Glomerular visceral epithelial cell (primary cell): ENCODE measurements around the gene GOLGA3.
"Not testable (repeated sequence)": the region's sequence is repeated elsewhere in the genome, so short reads cannot be mapped to it uniquely, and the experiment has no call there.

Source experiments
- DNase-seq: peaks from one replicate; pipeline ENCODE4 v3.0.0-alpha.2; 2016; ENCODE audit errors: extremely low spot score

GOLGA3 gene, protein sequence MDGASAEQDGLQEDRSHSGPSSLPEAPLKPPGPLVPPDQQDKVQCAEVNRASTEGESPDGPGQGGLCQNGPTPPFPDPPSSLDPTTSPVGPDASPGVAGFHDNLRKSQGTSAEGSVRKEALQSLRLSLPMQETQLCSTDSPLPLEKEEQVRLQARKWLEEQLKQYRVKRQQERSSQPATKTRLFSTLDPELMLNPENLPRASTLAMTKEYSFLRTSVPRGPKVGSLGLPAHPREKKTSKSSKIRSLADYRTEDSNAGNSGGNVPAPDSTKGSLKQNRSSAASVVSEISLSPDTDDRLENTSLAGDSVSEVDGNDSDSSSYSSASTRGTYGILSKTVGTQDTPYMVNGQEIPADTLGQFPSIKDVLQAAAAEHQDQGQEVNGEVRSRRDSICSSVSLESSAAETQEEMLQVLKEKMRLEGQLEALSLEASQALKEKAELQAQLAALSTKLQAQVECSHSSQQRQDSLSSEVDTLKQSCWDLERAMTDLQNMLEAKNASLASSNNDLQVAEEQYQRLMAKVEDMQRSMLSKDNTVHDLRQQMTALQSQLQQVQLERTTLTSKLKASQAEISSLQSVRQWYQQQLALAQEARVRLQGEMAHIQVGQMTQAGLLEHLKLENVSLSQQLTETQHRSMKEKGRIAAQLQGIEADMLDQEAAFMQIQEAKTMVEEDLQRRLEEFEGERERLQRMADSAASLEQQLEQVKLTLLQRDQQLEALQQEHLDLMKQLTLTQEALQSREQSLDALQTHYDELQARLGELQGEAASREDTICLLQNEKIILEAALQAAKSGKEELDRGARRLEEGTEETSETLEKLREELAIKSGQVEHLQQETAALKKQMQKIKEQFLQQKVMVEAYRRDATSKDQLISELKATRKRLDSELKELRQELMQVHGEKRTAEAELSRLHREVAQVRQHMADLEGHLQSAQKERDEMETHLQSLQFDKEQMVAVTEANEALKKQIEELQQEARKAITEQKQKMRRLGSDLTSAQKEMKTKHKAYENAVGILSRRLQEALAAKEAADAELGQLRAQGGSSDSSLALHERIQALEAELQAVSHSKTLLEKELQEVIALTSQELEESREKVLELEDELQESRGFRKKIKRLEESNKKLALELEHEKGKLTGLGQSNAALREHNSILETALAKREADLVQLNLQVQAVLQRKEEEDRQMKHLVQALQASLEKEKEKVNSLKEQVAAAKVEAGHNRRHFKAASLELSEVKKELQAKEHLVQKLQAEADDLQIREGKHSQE (N-terminal part only)

DNA sequence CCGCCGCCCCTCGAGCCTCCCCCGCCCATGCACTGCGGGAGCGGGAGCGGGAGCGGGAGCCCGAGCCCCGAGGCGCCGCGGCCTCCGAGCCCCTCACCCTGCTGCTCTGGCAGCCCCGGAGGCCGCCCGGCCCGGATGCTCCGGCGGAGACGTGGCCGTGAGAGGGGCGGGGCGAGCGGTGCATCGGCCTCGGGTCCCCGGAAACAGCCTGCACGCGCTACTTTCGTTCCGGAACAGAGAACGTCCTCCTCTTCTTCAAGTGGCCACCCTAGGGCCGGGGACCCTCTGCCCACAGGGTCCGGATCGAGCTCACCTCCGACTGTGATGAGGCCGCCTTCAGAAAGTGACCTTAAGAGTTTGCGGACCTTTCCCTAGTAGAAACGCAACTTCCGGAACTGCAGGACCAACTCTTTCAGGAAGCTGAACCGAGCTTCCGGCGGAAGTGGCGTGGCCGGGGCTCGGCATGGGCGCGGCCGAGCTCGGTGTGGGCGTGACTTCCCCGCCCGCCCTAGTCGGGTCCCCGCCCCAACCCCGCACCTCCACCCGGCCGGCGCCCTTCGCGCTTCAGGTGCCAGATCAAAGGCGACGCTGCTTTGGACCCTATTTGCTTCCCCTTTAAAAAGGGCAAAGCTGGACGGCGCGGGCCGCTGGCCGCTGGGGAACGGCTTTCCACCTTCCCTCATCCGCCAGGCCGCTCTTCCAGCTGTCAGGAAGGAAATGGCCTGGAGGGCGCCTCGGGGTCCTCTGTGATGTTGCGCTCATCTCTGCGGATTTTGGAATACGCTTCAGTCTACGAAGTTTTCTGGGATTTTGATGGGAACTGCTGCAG, at the start of gene GOLGA3:
Gene GOLGA3, minus strand, starts transcription at position 164 of the 829 bp plus-strand sequence. CDS start 6,741 bp downstream, outside the sequence.
- peak; percentile 92 for DNase-seq

DNA sequence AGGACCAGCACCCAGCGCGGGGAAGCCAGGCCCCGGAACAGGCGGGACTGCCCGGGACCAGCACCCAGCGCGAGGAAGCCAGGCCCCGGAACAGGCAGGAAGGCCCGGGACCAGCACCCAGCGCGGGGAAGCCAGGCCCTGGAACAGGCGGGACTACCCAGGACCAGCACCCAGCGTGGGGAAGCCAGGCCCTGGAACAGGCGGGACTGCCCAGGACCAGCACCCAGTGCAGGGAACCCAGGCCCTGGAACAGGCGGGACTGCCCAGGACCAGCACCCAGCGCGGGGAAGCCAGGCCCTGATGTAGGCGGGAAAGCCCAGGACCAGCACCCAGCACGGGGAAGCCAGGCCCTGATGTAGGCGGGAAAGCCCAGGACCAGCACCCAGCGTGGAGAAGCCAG, 46.0 kb upstream of the GOLGA3 start:
- not testable (repeated sequence) for DNase-seq

DNA sequence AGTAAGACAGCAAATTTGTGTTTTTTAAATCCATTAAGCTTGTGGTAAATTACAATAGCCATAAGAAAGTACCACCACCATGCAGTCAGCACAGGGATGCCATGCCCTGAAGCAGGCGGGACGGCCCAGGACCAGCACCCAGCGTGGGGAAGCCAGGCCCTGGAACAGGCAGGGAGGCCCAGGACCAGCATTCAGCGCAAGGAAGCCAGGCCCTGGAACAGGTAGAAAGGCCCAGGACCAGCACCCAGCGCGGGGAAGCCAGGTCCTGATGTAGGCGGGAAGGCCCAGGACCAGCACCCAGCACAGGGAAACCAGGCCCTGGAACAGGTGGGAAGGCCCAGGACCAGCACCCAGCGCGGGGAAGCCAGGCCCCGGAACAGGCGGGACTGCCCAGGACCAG, 45.5 kb upstream of the GOLGA3 start:
- DNase-seq, result no peak

DNA sequence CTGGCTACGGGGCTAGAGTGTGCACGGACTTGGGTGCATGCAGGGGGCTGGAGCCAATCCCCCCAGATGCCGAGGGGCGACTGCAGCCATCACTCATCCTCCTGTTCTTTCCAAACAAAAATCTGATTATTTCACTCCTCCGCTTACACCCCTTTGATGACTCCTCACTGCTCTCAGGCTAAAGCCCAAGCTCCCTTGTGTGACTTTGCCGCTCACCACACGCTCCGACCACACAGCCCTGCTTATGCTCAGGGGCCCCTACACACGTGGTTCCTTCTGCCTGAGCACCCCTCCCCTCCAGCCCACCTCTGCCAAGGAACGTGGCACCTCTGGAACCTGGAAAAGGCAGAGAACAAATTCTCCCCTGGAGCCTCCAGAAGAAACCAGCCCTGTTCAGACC, 45.1 kb upstream of the GOLGA3 start:
- DNase-seq, result no peak

DNA sequence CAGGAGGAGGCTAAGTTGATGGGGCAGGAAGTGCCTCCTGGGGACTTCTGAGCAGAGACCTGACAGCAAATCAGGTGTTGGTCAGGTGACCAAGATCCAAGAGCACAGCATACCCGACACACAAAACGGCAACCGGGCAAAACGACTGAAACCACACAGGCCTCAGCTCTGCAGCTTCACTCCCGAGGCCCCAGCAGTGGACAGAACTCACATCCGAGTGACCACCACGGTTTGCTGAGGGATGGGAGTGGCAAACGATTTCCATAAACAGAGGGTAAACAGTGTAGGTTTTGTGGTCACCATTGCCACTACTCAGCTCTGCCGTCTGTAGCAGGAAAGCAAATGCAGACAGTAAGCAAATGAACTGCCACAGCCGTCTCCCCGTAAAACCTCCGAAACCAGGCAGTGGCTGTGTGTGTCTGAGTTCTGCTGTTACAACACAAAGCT, 44.3 kb upstream of the GOLGA3 start:
- no peak for DNase-seq

DNA sequence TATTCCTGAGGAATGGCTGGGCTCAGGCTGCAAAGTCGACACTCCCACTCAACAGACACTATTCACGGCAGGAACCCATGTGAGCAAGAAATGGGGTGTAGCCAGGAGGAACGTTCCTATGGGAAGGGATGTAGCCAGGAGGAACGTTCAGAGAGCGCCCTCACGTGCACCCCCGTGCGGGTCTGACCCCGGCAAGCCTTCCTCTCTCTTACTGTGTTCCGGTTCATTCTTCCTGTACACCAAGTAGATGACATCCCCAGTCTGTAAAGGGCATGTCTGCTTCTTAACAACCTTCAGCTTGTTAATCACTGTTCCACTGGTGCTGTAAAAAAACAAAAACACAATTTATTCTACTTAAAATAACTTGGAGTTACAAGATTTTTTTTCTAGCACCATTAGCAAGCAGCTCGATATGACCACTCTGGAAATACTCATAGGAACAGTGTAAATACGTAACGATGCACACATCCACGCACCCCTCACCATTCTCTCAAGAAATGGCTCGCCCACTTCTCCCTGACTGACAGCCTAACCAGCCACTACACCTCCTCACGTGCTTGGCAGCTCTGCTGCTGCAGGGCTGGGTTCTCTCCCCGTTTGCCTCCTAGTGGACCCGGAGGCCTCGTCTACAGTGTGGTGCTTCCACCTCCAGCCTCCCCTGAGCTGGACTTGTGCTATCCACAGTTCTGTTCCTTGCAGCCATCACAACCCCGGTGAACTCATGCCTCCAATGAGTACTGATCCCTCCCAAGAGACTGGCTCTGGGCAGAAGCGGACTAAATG, 43.6 kb upstream of the GOLGA3 start:
- DNase-seq, result no peak

DNA sequence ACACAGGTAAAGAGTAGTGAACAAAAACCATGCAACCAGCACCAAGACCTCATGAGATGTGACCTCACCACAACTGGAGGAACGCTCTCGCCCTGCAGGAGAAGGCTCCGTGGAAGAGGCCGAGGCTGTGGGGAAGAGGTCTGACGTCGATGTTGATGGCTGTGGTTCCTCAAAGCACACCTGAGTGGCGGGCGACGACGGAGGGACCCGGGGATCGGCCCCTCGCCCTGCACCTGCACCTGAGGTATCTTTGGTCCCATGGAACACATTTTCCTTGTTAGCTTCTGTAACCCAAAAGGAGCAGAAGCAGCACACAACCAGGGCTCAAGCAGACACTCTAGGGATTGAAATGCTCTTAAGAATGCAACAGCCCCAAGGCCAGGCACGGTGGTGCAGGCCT, 40.9 kb upstream of the GOLGA3 start:
- no peak for DNase-seq

DNA sequence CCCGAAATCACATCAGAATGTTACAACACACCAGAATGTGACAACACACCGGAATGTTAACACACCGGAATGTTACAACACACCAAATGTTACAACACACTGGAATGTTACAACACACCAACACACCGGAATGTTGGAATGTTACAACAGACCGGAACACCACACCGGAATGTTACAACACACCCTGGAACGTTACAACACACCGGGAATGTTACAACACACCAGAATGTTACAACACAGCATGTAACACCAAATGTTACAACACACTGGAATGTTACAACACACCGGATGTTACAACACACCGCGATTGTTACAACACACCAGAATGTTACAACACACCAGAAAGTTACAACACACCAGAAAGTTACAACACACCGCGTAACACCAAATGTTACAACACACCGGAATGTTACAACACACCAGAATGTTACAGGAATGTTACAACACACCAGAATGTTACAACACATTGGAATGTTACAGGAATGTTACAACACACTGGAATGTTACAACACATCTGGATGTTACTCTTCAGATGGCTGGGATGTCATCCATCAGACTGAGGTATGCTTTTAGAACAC, 37.7 kb upstream of the GOLGA3 start:
- peak; percentile 8 for DNase-seq

DNA sequence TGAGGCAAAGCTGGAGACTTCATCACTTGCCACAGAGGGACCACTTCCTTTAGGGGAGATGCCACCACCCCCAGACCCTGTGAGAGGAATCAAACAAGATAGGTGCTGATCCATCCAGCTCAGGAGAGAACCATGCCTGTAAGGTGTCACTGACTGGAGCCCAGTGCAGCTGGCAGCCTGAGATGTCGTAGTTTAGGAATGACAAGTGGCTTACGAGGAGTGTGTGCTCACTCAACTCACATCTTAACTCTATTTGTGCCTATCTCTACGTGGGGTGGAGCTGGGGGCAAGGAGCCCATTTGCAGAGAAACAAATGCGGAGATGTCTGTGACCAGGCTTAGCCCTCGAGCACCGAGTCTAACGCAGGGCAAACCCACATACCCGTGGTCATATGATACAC, 32.9 kb upstream of the GOLGA3 start:
- DNase-seq, result no peak

DNA sequence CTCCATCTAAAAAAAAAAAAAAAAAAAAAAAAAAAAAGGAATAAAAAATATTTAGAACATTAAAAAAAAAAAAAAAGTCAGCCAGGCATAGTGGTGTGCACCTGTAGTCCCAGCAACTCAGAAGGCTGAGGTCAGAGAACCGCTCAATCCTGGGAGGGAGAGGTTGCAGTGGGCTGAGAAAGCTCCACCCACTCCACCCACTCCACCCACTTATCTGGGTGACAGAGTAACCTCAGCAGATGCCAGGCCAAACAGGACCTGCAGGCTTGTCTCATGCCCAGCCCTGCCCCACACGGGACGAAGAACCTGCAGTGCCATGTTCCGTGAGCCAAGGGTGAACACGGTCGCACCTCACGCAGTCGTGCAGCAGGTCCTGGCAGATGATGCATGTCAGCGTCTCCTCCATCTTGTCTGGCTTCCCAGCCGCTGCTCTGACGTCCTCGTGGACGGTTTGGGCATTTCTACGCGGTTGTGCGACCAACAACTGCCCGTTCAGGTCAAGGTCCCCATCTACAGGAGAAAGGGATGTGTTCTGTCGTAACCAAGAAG, 30.1 kb upstream of the GOLGA3 start:
- no peak for DNase-seq

DNA sequence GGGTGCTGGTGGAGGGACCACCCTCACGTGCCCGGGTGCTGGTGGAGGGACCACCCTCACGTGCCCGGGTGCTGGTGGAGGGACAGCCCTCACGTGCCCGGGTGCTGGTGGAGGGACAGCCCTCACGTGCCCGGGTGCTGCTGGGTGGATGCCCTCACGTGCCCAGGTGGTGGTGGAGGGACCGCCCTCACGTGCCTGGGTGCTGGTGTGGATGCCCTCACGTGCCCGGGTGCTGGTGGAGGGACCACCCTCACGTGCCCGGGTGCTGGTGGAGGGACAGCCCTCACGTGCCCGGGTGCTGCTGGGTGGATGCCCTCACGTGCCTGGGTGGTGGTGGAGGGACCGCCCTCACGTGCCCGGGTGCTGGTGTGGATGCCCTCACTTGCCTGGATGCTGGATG, 28.4 kb upstream of the GOLGA3 start:
- DNase-seq, result not testable (repeated sequence)

DNA sequence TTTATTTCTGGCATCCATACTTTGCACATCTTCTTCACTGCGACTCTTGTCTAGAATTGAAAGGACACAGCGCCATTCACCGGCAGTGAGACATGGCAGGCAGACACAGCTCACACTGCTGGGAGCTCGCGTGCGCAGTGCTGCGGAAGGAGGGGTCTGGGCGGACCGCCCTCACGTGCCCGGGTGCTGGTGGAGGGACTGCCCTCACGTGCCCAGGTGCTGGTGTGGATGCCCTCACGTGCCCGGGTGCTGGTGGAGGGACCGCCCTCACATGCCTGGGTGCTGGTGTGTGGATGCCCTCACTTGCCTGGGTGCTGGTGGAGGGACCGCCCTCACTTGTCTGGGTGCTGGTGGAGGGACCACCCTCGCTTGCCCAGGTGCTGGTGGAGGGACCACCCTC, 27.9 kb upstream of the GOLGA3 start:
- no peak for DNase-seq

DNA sequence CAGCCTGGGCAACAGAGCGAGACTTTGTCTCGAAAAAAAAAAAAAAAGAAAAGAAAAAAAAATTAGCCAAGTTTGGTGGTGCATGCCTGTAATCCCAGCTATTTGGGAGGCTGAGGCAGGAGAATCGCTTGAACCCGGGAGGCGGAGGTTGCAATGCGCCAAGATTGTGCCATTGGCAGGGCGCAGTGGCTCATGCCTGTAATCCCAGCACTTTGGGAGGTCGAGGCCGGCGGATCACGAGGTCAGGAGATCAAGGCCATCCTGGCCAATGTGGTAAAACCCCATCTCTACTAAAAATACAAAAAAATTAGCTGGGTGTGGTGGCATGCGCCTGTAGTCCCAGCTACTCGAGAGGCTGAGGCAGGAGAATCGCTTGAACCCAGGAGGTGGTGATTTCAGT, 26.5 kb upstream of the GOLGA3 start:
- not testable (repeated sequence) for DNase-seq

DNA sequence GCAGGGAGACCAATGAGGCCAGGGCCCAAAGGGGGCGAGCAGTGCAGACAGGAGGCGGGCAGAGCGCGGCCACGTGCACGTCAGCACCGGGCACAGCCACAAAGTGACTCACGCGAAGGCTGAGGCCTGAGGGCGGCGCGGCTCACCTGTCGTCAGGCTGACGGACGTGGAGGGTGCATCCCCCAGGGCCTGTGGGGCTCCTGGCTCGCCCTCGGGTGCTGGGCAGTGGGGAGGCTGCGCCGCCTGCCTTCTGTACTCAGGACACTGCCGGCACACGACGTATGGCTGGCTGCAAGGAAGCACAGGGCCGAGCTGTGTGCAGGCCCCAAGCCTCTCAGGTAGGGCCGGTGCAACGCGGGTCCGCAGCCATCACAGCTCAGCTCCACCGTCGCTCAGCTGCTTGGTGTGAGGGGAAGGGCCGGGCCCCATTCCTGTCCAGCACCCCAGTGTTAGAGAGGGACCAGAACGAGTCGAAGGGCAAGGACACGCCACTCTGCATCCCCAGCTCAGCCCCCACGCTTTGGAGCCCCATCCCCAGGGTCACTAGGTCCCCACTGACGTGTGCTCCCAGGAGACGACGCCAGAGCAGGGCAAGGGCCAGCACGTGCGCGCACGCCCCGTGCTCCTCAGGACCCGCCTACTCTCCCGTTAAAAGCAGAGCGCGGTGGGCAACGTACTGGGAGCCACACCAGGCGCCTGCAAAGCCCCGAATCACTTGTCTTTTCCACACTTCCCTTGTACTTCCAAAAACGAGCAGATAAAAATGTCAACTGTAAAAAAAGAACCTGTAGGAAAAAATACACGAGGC, 24.8 kb upstream of the GOLGA3 start:
- no peak for DNase-seq

DNA sequence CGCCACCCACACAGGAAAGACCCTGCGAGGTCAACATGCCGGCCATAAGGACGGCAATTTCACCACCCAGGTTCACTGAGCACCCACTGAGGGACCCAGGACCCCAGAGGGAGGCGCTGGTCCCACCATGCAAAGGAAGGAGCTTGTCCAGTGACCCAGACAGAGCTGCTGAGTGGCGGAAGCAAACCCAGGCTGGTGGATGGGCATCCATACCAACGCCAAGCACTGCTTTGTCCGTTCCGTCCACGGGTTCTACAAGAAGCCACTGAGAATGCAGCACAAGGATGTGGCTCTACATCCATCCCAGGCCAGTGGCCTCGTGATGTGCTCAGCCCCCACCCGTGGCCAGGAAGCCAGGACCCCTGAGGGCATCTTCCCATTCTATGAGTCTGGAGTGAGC, 23.8 kb upstream of the GOLGA3 start:
- DNase-seq, result no peak

DNA sequence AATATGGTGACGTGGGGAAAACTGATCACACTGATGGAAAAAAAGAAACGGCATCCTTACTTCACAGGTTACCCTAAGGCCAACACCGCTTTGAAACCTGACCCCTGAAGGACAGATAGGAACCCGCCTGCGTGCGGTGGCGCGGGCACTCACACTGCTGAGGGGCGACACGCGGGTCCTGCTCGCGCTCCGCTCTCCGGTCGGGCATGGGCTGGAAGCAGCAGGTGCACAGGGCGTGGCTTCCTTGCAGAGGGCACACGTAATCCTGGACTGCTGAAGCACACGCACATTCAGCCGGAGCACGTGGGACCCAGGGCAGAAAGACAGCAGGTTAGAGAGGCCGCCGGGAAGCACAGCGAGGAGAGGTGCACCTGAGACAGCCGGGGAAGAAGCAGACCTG, 22.8 kb upstream of the GOLGA3 start:
- no peak for DNase-seq

DNA sequence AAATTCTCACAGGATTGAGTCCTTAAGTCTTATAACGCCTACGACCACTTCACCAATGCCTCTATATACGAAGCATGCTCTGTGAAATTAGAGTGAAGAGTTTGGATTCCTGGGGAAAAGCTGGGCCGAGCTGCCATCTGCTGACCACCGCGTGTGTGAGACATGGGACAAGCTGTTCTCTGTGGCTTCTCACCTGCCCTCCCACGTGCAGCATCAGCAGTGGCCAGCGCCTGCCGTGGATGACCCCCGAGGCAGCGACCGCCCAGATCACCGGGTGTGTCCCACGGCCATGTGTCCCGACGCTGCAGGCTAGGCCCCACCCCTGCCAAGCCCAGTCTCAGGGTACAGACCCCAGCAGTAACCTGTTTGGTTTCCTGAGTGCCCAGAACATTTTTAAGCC, 21.6 kb upstream of the GOLGA3 start:
- DNase-seq, result no peak

DNA sequence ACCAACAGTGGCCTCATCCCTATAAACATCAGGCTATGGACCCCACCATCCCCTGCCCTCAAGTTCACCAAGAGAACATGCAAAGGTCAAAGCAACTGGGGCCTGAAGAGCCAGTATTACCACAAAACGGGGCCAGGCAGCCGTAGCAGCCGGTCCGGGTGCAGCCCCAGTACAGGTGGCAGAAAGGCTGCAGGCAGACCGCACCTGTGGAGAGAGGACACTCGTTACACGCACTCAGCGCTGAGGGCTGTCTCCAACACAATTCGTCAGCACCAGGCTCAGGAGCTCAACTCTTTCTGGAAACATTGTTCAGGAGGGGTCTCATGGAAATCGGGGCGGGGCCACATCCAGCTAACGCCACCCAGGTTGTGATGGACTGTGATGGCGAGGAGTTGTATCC, 19.9 kb upstream of the GOLGA3 start:
- no peak for DNase-seq
